ENCODE data around the gene CRYZL1. TPM values are rescaled to one million over a fixed set of nuclear protein-coding genes. Genes with fewer than 3 reads are reported as not detected.
"Not testable (repeated sequence)": the region's sequence is repeated elsewhere in the genome, so short reads cannot be mapped to it uniquely, and the experiment has no call there.

CRYZL1 gene
- total RNA-seq, 2 experiments from 2014 or later: 31.4 to 35.2 TPM

DNA sequence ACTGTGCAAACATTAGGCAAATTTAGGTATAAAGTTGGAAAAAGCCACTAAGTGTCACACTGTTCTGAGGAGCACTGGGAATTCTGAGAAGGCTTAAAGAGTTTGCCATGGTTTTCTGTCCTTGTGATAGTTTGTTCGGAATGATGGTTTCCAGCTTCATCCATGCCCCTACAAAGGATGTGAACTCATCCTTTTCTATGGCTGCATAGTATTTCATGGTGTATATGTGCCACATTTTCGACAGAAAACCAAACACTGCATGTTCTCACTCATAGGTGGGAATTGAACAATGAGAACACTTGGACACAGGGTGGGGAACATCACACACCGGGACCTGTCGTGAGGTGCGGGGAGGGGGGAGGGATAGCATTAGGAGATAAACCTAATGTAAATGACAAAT lies 35.1 kb upstream of the CRYZL1 start:
- H3K4me3 Mint-ChIP-seq; H3K4me1 Mint-ChIP-seq; H3K27ac Mint-ChIP-seq; H3K27me3 Mint-ChIP-seq; H3K9me3 Mint-ChIP-seq (ENCODE audit: low read depth); POLR2A ChIA-PET; ATAC-seq; DNase-seq; H3K36me3 Mint-ChIP-seq (ENCODE audit: low read depth); intact Hi-C loops (cut with DNase I, micrococcal nuclease); CTCF ChIA-PET: not testable (repeated sequence)

DNA sequence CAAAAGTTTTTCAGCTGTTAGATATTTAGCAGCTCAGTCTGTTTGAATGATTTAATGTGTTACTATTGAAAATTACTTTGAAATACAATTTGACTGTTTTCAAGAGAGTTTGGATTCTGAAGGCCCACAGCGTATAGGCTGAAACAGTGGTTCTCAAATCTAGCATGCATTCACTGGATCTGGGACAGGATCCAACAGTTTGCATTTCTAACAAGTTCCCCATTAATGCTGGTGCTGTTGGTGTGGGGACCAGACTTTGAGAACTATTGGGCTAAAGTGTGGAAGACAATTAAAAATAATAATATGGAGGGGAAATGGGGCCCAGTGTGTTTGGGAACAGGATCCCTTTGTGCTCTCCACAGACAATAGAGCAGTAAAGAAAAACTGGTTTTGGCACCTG lies 32.7 kb upstream of the CRYZL1 start:
- DNase-seq: no peak
- CTCF ChIA-PET: interaction anchor here (1.6 kb wide), 1 partner anchor 68 kb away, joined by 5 read pairs; no protein-coding TSS in a partner anchor
- Mint-ChIP-seq H3K4me1 (no peaks in the 10 kb centered on the region), H3K27ac (no peak overlapping the region), H3K4me3 (no peak overlapping the region), H3K36me3 (ENCODE audit: low read depth) (no peaks in the 10 kb centered on the region), H3K27me3 (no peaks in the 10 kb centered on the region), H3K9me3 (ENCODE audit: low read depth) (no peaks in the 10 kb centered on the region)
- POLR2A ChIA-PET: no interaction called here
- ATAC-seq: no peak
- intact Hi-C loops (cut with DNase I, micrococcal nuclease): no loop called here

GRCh38 chr21:33673473-33673872 lies 31.9 kb upstream of the CRYZL1 start:
- ChIA-PET POLR2A (no interaction called here), CTCF (interaction anchor here (1.6 kb wide), 1 partner anchor 68 kb away, joined by 5 read pairs; no protein-coding TSS in a partner anchor)
- Mint-ChIP-seq H3K27me3 (no peaks in the 10 kb centered on the region), H3K4me1 (no peaks in the 10 kb centered on the region), H3K36me3 (ENCODE audit: low read depth) (no peaks in the 10 kb centered on the region), H3K4me3 (no peak overlapping the region), H3K9me3 (ENCODE audit: low read depth) (no peaks in the 10 kb centered on the region), H3K27ac (no peak overlapping the region)
- intact Hi-C loops (cut with DNase I, micrococcal nuclease): no loop called here
- ATAC-seq (no peak), DNase-seq (no peak)

- Mint-ChIP-seq H3K9me3 (ENCODE audit: low read depth) (no peaks in the 10 kb centered on the region), H3K27ac (no peak overlapping the region), H3K27me3 (no peaks in the 10 kb centered on the region), H3K36me3 (ENCODE audit: low read depth) (no peaks in the 10 kb centered on the region), H3K4me3 (no peak overlapping the region), H3K4me1 (no peaks in the 10 kb centered on the region)
- ChIA-PET POLR2A (no interaction called here), CTCF (no interaction called here)
- ATAC-seq (no peak), DNase-seq (peak; percentile 32)
- intact Hi-C loops (cut with DNase I, micrococcal nuclease): no loop called here
These were observed 28.8 kb upstream of the CRYZL1 start for GRCh38 chr21:33670076-33670978.

DNA sequence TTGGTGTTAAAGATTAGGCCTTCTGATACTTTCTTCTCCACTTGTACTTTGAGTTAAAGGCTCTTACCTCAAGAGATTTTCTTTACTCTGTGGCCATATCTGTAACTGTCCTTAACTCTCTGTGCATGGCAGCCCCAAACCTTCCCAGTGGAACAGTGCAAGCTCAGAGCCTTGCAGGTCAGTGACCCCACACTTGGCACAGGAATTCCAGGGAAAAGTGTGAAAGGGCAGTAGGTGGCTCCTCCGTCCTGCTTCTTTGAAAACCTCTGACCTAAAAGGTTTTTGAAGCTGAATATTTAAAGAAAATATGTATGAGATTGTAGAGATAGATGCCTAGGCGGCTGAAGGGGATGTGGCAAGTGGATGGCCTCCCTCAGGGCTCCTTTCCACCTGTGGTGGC lies 27.1 kb upstream of the CRYZL1 start:
- no peak for ATAC-seq
- Mint-ChIP-seq H3K4me1 (no peaks in the 10 kb centered on the region), H3K9me3 (ENCODE audit: low read depth) (no peaks in the 10 kb centered on the region), H3K27me3 (no peaks in the 10 kb centered on the region), H3K36me3 (ENCODE audit: low read depth) (no peaks in the 10 kb centered on the region), H3K4me3 (no peak overlapping the region), H3K27ac (no peak overlapping the region)
- intact Hi-C loops (cut with DNase I, micrococcal nuclease): no loop called here
- ChIA-PET CTCF (interaction anchor here (0.7 kb wide), 1 partner anchor 16 kb away, joined by 3 read pairs; no protein-coding TSS in a partner anchor), POLR2A (no interaction called here)
- DNase-seq: no peak

GRCh38 chr21:33668180-33668579 lies 26.6 kb upstream of the CRYZL1 start:
- ChIA-PET CTCF (no interaction called here), POLR2A (no interaction called here)
- Mint-ChIP-seq H3K36me3 (ENCODE audit: low read depth) (no peaks in the 10 kb centered on the region), H3K27ac (no peak overlapping the region), H3K4me3 (no peak overlapping the region), H3K9me3 (ENCODE audit: low read depth) (no peaks in the 10 kb centered on the region), H3K4me1 (no peaks in the 10 kb centered on the region), H3K27me3 (no peaks in the 10 kb centered on the region)
- DNase-seq: no peak
- no peak for ATAC-seq
- intact Hi-C loops (cut with DNase I, micrococcal nuclease): no loop called here

- ChIA-PET POLR2A (no interaction called here), CTCF (interaction anchor here (1.1 kb wide), 1 partner anchor 18 kb away, joined by 3 read pairs; no protein-coding TSS in a partner anchor)
- ATAC-seq: no peak
- no peaks in the 10 kb centered on the region for H3K4me1 Mint-ChIP-seq
- intact Hi-C loops (cut with DNase I, micrococcal nuclease): no loop called here
- no peaks in the 10 kb centered on the region for H3K36me3 Mint-ChIP-seq (ENCODE audit: low read depth)
- DNase-seq: no peak
- no peaks in the 10 kb centered on the region for H3K27me3 Mint-ChIP-seq
- no peak overlapping the region for H3K4me3 Mint-ChIP-seq
- H3K27ac Mint-ChIP-seq: no peak overlapping the region
- H3K9me3 Mint-ChIP-seq (ENCODE audit: low read depth): no peaks in the 10 kb centered on the region
These were observed 26.1 kb upstream of the CRYZL1 start for GRCh38 chr21:33667636-33668035.

DNA sequence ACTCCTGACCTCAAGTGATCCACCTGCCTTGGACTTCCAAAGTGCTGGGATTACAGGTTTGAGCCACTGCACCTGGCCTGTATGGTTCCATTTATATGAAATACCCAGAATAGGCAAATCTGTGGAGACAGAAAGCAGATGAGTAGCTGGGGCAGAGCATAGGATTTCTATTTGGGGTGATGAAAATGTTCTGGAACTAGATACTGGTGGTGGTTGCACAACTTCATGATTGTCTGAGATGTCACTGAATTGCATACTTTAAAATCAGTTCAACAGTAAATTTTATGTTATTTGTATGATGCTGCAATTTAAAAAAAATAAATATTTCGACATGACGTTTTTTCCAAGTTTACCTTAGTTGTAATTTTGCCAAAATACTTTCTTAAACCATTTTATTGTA lies 24.6 kb upstream of the CRYZL1 start:
- ChIA-PET POLR2A (no interaction called here), CTCF (interaction anchor here (0.6 to 1.5 kb wide), 3 partner anchors 19 to 56 kb away, joined by 3 to 4 read pairs (median 3); no protein-coding TSS in a partner anchor)
- no peaks in the 10 kb centered on the region for H3K4me1 Mint-ChIP-seq
- H3K36me3 Mint-ChIP-seq (ENCODE audit: low read depth): no peaks in the 10 kb centered on the region
- H3K27me3 Mint-ChIP-seq: no peaks in the 10 kb centered on the region
- ATAC-seq (no peak), DNase-seq (no peak)
- no peak overlapping the region for H3K27ac Mint-ChIP-seq
- H3K4me3 Mint-ChIP-seq: no peak overlapping the region
- H3K9me3 Mint-ChIP-seq (ENCODE audit: low read depth): peaks cover under 1% of the 10 kb centered on the region
- intact Hi-C loops (cut with DNase I, micrococcal nuclease): no loop called here

- H3K4me3 Mint-ChIP-seq: no peak overlapping the region
- intact Hi-C loops (cut with DNase I, micrococcal nuclease): no loop called here
- POLR2A ChIA-PET: no interaction called here
These were observed 22.6 kb upstream of the CRYZL1 start for GRCh38 chr21:33664135-33664534.

GRCh38 chr21:33663241-33663640 lies 21.7 kb upstream of the CRYZL1 start:
- no peaks in the 10 kb centered on the region for H3K27me3 Mint-ChIP-seq
- peaks cover 1% of the 10 kb centered on the region for H3K9me3 Mint-ChIP-seq (ENCODE audit: low read depth)
- H3K4me1 Mint-ChIP-seq: no peaks in the 10 kb centered on the region
- no peak overlapping the region for H3K4me3 Mint-ChIP-seq
- H3K27ac Mint-ChIP-seq: no peak overlapping the region
- DNase-seq (no peak), ATAC-seq (no peak)
- POLR2A ChIA-PET: interaction anchor here (0.7 kb wide), 1 partner anchor 961 kb away, joined by 8 read pairs; no protein-coding TSS in a partner anchor
- H3K36me3 Mint-ChIP-seq (ENCODE audit: low read depth): no peaks in the 10 kb centered on the region
- intact Hi-C loops (cut with DNase I, micrococcal nuclease): no loop called here
- CTCF ChIA-PET: no interaction called here

More at GRCh38 chr21:33664135-33664534, 22.6 kb upstream of the CRYZL1 start:
- no peaks in the 10 kb centered on the region for H3K4me1 Mint-ChIP-seq
- no peak overlapping the region for H3K27ac Mint-ChIP-seq
- CTCF ChIA-PET: no interaction called here
- no peaks in the 10 kb centered on the region for H3K27me3 Mint-ChIP-seq
- H3K9me3 Mint-ChIP-seq (ENCODE audit: low read depth): peaks cover 1% of the 10 kb centered on the region
- no peaks in the 10 kb centered on the region for H3K36me3 Mint-ChIP-seq (ENCODE audit: low read depth)
- DNase-seq: no peak
- no peak for ATAC-seq

GRCh38 chr21:33662046-33662445 lies 20.5 kb upstream of the CRYZL1 start:
- Mint-ChIP-seq H3K4me1 (no peaks in the 10 kb centered on the region), H3K27ac (no peak overlapping the region), H3K27me3 (no peaks in the 10 kb centered on the region), H3K4me3 (no peak overlapping the region), H3K9me3 (ENCODE audit: low read depth) (peaks cover 1% of the 10 kb centered on the region), H3K36me3 (ENCODE audit: low read depth) (no peaks in the 10 kb centered on the region)
- ChIA-PET POLR2A (no interaction called here), CTCF (no interaction called here)
- intact Hi-C loops (cut with DNase I, micrococcal nuclease): no loop called here
- DNase-seq (no peak), ATAC-seq (no peak)

- ATAC-seq (no peak), DNase-seq (no peak)
- Mint-ChIP-seq H3K9me3 (ENCODE audit: low read depth) (peaks cover 1% of the 10 kb centered on the region), H3K4me1 (no peaks in the 10 kb centered on the region), H3K4me3 (no peak overlapping the region), H3K27ac (no peak overlapping the region), H3K27me3 (no peaks in the 10 kb centered on the region), H3K36me3 (ENCODE audit: low read depth) (no peaks in the 10 kb centered on the region)
- CTCF ChIA-PET: interaction anchor here (0.7 kb wide), 1 partner anchor 480 kb away, joined by 4 read pairs; no protein-coding TSS in a partner anchor
- intact Hi-C loops (cut with DNase I, micrococcal nuclease): no loop called here
- POLR2A ChIA-PET: no interaction called here
These were observed 19.6 kb upstream of the CRYZL1 start for GRCh38 chr21:33661146-33661545.
